RKO (cell line): ENCODE measurements around the gene CLASRP.

Experiments
- DNase-seq: peaks from one replicate; pipeline ENCODE4 v3.0.0-alpha.2; 2016; ENCODE audit warnings: low spot score

Gene CLASRP

DNA sequence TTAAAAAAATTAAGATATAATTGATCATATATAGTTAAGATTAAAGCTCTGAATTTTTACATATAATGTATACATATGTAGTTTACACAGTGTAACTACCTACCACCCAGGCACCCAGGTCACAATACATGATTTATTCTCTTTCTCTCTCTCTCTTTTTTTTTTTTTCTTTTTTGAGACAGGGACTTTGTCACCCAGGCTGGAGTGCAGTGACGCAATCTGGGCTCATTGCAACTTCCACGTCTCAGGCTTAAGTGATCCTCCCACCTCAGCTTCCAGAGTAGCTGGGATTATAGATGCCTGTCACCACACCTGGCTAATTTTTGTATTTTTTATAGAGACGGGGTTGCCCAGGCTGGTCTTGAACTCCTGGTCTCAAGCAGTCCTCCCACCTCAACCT lies 18.8 kb upstream of the CLASRP start:
- no peak for DNase-seq

DNA sequence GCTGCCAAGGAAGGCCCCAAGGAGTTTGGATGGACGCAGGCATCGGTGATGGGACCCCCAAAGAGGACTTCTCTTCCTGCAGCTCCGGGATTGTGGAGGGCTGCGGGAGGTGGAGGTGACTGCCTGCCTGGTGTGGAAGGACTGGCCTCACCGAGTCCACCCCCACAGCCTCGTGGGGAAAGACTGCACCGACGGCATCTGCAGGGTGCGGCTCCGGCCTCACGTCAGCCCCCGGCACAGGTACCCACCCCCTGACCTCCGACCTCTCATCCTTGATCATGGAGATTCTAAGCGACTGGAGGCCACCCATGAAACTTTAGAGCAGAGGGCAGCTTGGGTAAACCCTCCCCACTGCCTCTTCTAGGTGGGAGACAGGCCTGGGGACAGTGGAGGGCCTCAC lies 16.9 kb upstream of the CLASRP start:
- DNase-seq = no peak

DNA sequence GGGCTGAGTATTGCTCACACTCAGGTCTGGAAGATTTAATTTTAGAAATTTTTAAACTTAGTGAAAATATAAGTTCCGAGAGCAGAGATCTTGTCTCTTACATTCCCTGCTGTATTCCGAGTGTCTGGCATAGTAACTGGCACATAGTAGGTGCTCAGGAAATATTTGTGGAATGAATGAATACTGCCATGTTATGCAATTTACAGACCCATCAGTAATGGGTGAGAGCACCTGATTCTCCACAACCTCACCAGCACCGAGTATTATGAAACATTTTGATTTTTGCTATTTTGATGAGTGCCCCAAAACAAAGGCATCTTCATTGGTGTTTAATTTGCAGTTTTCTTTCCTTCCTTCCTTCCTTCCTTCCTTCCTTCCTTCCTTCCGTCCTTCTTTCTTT lies 15.8 kb upstream of the CLASRP start:
- DNase-seq = no peak

DNA sequence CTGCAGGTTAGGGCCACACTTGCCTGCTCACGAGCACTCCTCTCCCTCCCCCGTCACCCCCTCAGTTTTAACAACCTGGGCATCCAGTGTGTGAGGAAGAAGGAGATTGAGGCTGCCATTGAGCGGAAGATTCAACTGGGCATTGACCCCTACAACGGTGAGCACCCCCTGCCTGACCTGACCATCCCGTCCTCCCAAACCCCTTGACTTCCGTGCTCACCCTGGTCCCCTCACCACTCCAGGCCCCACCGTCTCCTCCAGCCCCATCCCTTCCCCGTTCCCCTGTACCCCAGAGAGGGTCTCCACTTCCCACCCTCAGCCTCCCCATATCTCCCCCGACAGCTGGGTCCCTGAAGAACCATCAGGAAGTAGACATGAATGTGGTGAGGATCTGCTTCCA lies 13.6 kb upstream of the CLASRP start:
- DNase-seq = no peak

DNA sequence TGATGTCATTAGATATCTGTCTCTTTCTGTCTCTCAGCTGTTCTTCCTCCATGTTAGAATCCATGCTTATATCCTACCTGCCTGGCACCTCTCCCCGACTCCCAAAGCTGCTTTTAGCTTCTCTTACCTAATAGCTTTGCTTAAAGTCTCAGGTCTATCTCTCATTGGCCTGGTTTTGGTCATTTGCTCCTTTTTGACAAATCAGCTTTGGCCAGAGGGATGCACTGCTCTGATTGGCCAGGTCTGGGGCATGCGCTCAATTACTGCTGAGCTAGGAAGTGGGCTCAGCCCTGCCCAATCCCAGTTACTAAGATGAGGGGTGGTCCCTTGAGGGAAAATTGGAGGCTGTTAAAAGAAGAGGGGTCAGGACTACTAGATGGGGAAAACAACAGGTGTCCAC lies 11.5 kb upstream of the CLASRP start:
- DNase-seq = no peak

DNA sequence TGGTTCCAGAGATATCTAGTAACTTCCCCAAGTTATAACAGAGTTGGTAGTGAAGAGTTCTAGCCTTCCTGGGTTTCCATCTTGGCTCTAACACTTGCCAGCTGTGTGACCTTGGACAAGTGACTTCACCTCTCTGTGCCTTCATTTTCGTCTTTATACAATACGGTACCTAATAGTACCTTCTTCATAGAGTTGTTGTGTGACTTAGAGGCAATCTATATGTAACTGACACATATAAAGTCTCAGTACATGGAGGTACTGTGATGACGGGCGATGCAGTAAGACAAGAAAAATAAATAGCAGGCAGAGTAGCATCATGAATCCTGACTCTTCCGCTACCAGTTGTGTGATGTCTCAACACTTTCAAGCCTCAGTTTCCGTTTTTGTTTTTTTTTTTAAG lies 8.0 kb upstream of the CLASRP start:
- DNase-seq = no peak

DNA sequence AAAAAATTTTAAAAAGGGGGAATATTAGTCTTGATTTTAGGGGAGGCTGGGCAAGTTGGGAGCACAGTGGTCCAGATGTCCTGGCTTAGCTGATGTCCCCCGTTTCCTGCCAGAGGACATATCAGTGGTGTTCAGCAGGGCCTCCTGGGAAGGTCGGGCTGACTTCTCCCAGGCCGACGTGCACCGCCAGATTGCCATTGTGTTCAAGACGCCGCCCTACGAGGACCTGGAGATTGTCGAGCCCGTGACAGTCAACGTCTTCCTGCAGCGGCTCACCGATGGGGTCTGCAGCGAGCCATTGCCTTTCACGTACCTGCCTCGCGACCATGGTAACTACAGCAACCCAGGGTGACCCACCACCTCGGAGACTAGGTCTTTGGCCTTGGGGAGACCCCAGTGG lies 6.4 kb upstream of the CLASRP start:
- no peak for DNase-seq

DNA sequence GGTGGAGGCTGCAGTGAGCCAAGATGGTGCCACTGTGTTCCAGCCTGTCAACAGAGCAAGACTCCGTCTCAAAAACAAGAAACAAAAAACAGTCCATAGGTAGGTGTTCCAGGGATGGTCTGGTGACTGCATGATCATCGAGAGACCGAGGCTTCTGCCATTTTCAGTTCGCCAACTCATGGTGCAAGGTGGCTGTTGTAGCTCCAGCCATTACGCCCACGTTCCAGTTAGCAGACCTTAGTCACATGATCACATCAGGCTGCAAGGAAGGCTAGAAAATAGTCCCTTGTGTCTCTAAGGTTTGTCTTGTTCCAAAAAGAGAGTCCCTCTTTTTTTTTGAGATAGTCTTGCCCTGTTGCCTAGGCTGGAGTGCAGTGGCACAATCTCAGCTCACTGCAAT lies 3.1 kb upstream of the CLASRP start:
- no peak for DNase-seq

DNA sequence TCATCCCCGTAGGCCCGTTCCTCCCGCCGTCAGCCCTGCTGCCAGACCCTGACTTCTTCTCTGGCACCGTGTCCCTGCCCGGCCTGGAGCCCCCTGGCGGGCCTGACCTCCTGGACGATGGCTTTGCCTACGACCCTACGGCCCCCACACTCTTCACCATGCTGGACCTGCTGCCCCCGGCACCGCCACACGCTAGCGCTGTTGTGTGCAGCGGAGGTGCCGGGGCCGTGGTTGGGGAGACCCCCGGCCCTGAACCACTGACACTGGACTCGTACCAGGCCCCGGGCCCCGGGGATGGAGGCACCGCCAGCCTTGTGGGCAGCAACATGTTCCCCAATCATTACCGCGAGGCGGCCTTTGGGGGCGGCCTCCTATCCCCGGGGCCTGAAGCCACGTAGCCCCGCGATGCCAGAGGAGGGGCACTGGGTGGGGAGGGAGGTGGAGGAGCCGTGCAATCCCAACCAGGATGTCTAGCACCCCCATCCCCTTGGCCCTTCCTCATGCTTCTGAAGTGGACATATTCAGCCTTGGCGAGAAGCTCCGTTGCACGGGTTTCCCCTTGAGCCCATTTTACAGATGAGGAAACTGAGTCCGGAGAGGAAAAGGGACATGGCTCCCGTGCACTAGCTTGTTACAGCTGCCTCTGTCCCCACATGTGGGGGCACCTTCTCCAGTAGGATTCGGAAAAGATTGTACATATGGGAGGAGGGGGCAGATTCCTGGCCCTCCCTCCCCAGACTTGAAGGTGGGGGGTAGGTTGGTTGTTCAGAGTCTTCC lies 1.3 kb upstream of the CLASRP start:
- no peak for DNase-seq

DNA sequence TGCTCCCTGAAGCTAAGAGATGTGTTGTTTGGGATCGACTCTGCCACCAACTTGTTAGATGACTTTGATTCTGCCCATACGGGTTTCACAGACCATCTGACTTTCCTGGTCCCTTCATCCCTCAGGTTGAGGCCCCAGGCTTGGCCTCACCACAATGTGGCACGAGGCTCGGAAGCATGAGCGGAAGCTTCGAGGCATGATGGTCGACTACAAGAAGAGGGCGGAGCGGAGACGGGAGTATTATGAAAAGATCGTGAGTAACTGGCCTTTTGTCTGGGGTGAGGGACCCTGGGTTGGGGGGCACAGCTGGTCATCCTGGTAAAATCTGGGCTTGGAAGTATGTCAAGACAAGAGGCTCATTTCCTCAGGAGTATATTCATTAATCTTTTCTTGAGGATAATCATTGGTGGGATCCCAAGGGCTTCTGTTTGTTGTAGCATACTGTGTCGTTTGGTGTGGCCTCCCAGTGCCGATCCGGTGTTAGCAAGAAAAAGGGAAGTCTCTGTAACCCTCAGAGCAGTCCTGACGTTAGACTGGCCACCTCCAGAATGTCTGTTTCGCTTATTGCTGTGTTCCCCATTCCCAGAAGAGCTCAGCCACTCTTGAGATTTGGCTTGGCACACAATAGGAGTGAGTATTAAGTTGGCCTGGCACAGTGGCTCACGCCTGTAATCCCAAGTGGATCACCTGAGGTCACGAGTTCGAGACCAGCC lies 1.4 kb downstream of the CLASRP start:
- DNase-seq = no peak

DNA sequence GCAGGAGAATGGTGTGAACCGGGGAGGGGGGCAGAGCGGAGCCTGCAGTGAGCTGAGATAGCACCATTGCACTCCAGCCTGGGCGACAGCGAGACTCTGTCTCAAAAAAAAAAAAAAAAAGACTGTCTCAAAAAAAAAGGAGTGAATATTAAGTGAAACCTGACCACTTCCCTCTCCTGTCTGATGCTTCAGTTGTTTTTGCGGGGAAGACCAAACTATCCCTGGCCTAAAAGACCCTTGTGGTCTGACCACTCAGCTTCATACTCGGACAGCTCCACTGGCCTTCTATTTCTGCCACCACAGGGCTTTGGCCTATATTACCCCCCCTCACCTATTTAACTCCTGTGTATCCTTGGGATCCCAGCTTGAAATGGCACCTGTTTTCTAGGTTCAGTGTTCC lies 2.3 kb downstream of the CLASRP start:
- DNase-seq = no peak

DNA sequence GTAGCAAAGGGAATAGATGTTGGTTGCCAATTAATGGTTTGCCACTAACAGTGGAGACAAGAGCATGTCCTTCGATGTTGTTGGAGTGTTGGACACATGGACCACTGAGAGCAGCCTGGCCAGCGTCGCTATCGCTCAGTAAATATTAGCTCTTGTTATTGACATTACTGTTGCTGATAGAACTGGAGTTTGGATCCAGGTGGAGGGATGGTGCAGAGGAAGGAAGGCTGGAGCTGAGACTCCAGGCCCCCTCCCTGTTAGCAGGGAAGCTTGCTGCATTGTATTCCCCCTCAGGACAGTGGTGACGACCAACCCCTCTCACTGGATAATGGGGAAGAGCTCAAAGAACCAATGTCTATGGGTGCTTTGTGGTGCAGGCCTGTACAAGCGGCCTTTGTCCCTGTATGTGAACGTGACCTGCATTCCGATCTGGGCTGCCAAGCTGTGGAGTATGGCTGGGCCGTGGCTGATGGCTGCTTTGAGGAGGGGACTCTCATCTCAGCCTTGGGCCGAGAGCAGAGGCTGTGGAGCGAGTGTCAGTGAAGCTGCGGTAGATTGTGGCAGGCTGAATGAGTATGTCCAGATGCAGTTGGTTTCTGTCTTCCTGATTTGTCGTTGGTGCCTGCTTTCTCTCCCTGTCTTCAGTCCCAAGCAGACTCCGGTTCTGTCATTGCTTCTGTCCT lies 7.0 kb downstream of the CLASRP start:
- no peak for DNase-seq

DNA sequence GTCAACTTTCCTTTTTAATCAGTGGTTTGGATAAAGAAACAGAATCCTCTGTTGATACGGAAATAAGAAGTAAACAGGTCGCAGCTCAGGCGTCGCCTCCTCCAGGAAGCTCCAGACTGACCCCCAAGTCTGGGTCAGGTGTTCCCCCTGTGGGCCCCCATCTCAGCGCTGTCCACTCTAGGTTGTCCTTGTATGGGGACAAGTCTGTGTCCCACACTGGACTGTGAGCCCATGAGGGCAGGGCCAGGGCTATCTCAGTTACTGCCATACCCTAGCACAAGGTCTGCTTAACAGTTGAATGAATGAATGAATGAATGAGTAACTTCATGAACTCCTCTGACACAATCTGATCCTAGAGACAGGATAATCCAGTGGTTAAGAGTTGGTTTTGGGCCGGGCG lies 7.5 kb downstream of the CLASRP start:
- DNase-seq = no peak

DNA sequence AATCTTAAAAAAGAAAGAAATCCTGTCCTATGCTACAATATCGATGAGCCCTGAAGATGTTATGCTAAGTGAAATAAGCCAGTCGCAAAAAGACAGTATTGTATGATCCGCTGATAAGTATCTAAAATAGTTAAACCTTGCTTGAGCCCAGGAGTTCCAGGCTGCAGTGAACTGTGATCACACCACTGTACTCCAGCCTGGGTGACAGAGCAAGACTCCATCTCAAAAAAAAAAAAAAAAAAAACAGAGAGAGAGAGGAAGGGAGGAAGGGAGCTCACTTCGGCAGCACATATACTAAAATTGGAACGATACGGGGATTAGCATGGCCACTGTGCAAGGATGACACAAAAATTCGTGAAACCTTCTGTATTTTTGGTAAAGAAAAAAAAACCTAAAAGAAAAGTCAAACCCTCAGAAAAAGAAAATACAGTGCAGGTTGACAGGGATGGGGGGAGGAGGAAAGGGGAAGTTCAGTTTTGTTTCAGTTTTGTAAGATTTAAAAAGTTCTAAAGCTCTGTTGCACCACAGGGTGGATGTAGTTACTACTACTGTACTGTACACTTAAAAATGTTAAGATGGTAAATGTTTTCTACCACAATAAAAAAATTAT lies 8.4 kb downstream of the CLASRP start:
- no peak for DNase-seq

DNA sequence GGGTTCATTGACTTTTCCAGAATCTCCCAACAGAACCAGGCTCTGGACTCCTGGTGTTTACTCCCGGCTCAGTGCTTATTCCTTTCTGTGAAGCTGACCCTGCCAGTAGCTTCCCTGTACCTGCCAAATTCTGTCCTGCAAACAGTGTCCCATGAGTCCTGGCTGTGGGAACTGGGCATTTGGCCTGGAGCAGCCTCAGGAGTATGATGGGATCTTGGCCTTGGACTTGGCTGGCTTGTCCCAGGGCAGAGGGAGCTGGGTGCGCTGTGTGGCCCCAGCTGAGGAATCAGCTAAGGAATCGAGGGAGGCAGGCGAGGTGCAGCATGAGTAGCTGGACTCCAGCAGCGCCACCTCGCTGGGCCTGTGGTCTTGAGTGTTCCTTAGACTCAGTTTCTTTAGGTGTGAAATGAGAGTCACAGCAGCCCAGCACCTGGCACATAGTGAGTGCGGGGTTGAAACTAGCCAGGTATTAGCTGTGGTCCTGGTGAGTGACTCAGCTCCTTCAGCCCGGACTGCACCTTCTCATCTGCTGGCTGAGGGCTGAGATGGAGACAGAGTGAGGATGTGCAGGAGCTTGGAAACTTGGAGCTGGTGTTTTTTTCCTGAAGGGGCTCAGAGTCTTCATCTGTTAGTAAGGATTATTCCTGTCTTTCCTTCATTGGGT lies 10.4 kb downstream of the CLASRP start:
- no peak for DNase-seq

DNA sequence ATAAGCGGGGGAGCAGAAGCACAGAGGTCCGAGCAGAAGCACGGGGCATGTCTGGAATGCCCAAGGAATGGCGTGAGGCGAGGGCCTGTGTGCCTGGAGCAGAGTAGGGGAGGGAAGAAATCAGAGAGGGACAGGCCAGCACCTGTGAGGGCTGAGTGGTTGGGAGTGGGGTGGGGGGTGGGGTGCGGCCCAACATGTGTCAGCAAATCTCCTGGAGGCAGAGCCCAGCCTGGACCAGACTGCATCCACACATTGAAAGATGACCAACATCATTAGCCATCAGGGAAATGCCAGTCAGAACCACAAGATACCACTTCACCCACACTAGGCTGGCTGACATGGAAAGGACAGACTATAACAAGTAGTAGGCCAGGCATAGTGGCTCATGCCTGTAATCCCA lies 11.2 kb downstream of the CLASRP start:
- DNase-seq = no peak

DNA sequence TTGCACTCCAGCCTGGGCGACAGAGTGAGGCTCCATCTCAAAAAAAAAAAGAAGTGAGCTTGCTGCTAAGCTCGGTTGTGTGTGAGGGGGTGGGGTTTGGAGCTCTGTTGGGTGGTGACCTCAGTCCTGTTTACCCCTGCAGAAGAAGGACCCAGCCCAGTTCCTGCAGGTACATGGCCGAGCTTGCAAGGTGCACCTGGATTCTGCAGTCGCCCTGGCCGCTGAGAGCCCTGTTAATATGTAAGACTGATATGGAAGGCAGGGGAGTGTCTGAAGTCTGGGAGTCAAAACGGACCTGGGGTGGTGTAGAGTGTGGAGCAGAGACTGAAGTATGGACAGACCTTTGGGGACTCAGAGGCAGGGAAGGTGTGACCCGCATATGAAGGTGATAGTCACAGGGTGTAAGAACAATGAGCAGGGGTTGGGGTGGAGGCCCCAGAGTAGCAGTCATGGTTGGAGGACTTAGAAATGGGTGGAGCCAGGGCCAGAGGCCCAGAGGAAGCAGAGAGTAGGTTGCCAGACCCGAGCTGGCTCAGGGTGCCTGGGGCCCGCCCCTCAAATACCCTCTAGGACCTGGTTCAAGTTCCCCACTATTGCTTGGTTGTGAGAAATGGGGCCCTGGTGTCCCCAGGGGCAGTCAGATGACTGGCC lies 13.2 kb downstream of the CLASRP start:
- no peak for DNase-seq

DNA sequence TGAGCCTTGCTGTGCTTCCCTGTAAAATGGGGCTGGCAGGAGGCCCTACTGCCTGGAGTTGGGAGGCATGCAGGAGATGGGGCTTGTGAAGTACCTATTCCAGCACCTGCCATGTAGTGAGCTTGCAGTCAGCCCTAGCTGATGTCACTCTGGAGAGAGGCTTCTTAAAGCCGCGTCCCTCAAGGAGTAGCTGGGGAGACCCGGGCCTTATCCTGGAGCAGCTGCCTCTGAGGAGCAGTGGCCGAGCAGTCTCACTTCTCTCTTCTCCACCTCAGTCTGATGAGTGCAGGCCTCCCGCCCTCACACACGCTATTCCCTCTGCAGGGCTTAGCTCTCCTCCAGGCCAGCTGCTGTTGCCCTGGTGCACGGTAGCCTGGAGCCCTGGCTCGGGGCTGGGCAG lies 18.0 kb downstream of the CLASRP start:
- DNase-seq = no peak

DNA sequence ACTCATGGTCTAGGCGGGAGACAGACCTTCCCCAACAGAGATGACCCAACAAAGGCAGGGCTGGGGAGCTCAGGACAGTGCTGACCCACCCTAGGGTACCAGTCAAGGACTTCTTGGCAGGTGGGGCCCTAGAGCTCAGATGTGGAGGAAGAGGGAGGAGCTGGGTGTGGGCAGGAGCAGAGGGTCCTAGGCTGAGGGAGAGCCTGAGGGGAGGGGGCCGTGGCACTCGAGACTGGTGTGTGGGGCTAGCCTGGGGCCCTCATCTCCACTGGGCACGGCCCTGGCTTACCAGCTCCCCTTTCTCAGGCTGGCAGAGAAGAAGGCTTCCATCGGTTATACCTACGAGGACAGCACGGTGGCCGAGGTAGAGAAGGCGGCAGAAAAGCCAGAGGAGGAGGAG lies 18.6 kb downstream of the CLASRP start:
- DNase-seq = no peak

DNA sequence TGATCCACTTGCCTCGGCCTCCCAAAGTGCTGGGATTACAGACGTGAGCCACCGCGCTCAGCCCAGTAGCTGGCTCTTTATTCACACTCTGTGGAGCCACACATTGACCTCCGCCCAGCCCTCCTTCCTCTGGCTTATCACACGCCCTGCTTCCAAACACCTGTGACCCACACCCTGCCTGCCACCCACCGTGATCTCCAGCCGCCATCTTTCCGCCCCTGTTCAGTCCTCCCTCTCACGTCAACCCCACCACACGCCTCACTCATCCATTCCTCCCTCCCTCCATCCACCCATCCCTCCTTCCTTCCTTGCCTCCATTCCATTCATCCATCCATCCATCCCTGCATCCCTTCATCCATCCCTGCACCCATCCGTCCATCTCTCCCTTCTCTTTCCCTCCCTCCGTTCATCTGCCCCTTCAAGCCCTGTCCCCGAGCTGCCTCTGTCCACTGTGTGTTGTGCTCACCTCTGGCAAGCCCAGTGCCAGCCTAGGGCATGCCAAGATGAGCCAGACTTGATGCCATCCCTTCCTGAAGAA lies 19.8 kb downstream of the CLASRP start:
- DNase-seq = no peak

DNA sequence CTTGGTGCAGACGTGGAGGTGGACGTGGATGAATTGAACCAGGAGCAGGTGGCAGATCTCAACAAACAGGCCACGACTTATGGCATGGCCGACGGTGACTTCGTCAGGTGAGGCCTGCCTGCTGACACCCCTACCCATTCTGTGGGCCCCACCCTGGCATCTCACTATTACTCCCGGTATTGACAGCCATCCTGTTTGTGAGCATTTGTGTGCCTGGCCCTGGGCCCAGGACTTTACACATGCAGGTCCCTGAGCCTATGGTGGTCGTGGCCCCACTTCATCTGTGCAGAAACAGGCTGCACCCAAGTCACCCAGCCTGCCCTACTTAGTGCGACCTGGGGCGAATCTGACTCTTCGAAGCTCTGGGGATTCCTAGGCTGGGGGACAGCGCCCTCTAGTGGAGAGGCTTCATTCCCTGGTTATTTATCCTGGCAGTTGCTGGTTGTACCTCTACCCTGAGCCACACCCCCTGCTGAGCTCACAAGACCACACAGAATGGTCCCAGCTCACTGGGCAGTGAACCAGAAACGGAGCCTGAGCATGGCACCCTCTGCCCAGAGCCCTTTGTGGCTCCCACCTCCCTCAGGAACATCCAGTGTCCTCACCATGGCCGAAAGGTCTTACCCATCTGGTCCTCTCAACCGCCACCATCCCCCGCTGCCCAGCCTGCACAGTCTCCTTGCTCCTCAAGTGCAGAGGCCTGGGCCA lies 20.6 kb downstream of the CLASRP start:
- DNase-seq = peak; percentile 79
